WTC11 (cell line): ENCODE data around the gene NEK6. TPM values are rescaled to one million over a fixed set of nuclear protein-coding genes. Genes with fewer than 3 reads are reported as not detected.

Source experiments
- ATAC-seq: fragments of 200-7000 bp; cut with Tn5 transposase; 2 replicates; pipeline ENCODE4 v1.10.0; 2021; ENCODE audit warnings: mild to moderate bottlenecking, moderate library complexity
- CTCF ChIA-PET: fragments of 300-600 bp; sonication (Branson Sonifier 250); formaldehyde crosslinking; loops from one replicate; lab custom pipeline; 2021; ENCODE audit warnings: antibody characterized with exemption; lab: Charles Lee
- POLR2A ChIA-PET: fragments of 350-600 bp; sonication (Branson Sonifier 250); formaldehyde crosslinking; loops from one replicate; lab custom pipeline; 2021; ENCODE audit warnings: antibody characterized with exemption; lab: Charles Lee
- DNase-seq: peaks from one replicate; pipeline ENCODE4 v3.0.0; 2021; ENCODE audit warnings: low spot score
- H3K27ac Mint-ChIP-seq: 2 replicates; pipeline ENCODE4 v1.8.0; 2021; ENCODE audit warnings: mixed read lengths
- H3K27me3 Mint-ChIP-seq: 2 replicates; pipeline ENCODE4 v1.8.0; 2021; ENCODE audit warnings: low read depth, mild to moderate bottlenecking, moderate library complexity, mixed read lengths
- H3K36me3 Mint-ChIP-seq: 2 replicates; pipeline ENCODE4 v1.8.0; 2021; ENCODE audit warnings: mixed read lengths
- H3K4me1 Mint-ChIP-seq: 2 replicates; pipeline ENCODE4 v1.8.0; 2022; ENCODE audit warnings: mixed read lengths
- H3K4me3 Mint-ChIP-seq: 2 replicates; pipeline ENCODE4 v1.8.0; 2021; ENCODE audit warnings: mild to moderate bottlenecking, moderate library complexity, mixed read lengths
- H3K9me3 Mint-ChIP-seq: 2 replicates; pipeline ENCODE4 v1.8.0; 2021; ENCODE audit warnings: mixed read lengths
- ATF3 ChIP-seq: sonication (generic); formaldehyde crosslinking; conservative IDR thresholded peaks from 2 replicates; pipeline ENCODE4 v1.8.1; 2022; ENCODE audit warnings: mild to moderate bottlenecking, missing genetic modification reagents
- ETV6 ChIP-seq: sonication (generic); formaldehyde crosslinking; IDR thresholded peaks from 2 replicates; pipeline ENCODE4 v1.8.1; 2022; ENCODE audit warnings: mild to moderate bottlenecking, missing genetic modification reagents
- FOXJ3 ChIP-seq: sonication (generic); formaldehyde crosslinking; IDR thresholded peaks from 2 replicates; pipeline ENCODE4 v1.9.0; 2021; ENCODE audit warnings: missing genetic modification reagents, mild to moderate bottlenecking, borderline replicate concordance
- FOXP1 ChIP-seq: sonication (generic); formaldehyde crosslinking; IDR thresholded peaks from 2 replicates; pipeline ENCODE4 v1.8.0; 2022; ENCODE audit warnings: missing genetic modification reagents, mild to moderate bottlenecking, moderate library complexity, borderline replicate concordance
- IRF2 ChIP-seq: sonication (generic); formaldehyde crosslinking; IDR thresholded peaks from 2 replicates; pipeline ENCODE4 v1.8.0; 2022; ENCODE audit warnings: low read depth, missing genetic modification reagents, borderline replicate concordance
- SMAD3 ChIP-seq: sonication (generic); formaldehyde crosslinking; IDR thresholded peaks from 2 replicates; pipeline ENCODE4 v1.8.0; 2022; ENCODE audit warnings: missing genetic modification reagents, mild to moderate bottlenecking, borderline replicate concordance
- TEAD1 ChIP-seq: sonication (generic); formaldehyde crosslinking; IDR thresholded peaks from 2 replicates; pipeline ENCODE4 v1.8.0; 2022; ENCODE audit warnings: mild to moderate bottlenecking, missing genetic modification reagents
- ZNF281 ChIP-seq: sonication (generic); formaldehyde crosslinking; IDR thresholded peaks from 2 replicates; pipeline ENCODE4 v1.8.0; 2023; ENCODE audit warnings: mild to moderate bottlenecking, missing genetic modification reagents
- ZNF416 ChIP-seq: fragments of 250-450 bp; sonication (Bioruptor Pico); IDR thresholded peaks from 2 replicates; pipeline ENCODE4 v1.9.0; 2021; ENCODE audit warnings: mild to moderate bottlenecking, inconsistent platforms
- total RNA-seq: library from RNA; stranded (reverse); gene quantifications from 3 replicates; pipeline ENCODE4 v1.2.3, GENCODE V29; 2021
- TF ChIP-seq, protein P1 (sequence below): sonication (generic); formaldehyde crosslinking; IDR thresholded peaks from 2 replicates; pipeline ENCODE4 v1.8.0; 2022; ENCODE audit warnings: mild to moderate bottlenecking, missing genetic modification reagents
- TF ChIP-seq, protein P2 (sequence below): fragments of 250-450 bp; sonication (Bioruptor Pico); IDR thresholded peaks from 2 replicates; pipeline ENCODE4 v2.1.2; 2022; ENCODE audit warnings: mild to moderate bottlenecking, moderate library complexity
- TF ChIP-seq, protein P3 (sequence below): sonication (generic); formaldehyde crosslinking; IDR thresholded peaks from 2 replicates; pipeline ENCODE4 v1.8.1; 2022; ENCODE audit warnings: missing genetic modification reagents, borderline replicate concordance
- TF ChIP-seq, protein P4 (sequence below): fragments of 200-600 bp; IDR thresholded peaks from 2 replicates; pipeline ENCODE4 v1.8.0; 2022; ENCODE audit warnings: antibody characterized with exemption

The NEK6 gene
- total RNA-seq, 1 experiment from 2014 or later = 23.0 TPM

- ATAC-seq (no peak), DNase-seq (no peak)
- H3K4me1 Mint-ChIP-seq = 0 out of 2 replicates have a peak, but pooled peaks cover 3% of the 10 kb centered on the region
- H3K27ac Mint-ChIP-seq = no peak overlapping the region
- no peaks in the 10 kb centered on the region for H3K27me3 Mint-ChIP-seq
- POLR2A ChIA-PET = no interaction called here
- CTCF ChIA-PET = no interaction called here
- no peak overlapping the region for H3K4me3 Mint-ChIP-seq
- TF ChIP-seq ATF3 (CRISPR knock-in tag) = no peak
- TF ChIP-seq ZNF281 = no peak
- TF ChIP-seq TEAD1 = no peak
- TF ChIP-seq IRF2 (CRISPR knock-in tag) = no peak
- no peak for TF ChIP-seq ZNF416 (CRISPR knock-in tag)
- TF ChIP-seq, protein P1, sequence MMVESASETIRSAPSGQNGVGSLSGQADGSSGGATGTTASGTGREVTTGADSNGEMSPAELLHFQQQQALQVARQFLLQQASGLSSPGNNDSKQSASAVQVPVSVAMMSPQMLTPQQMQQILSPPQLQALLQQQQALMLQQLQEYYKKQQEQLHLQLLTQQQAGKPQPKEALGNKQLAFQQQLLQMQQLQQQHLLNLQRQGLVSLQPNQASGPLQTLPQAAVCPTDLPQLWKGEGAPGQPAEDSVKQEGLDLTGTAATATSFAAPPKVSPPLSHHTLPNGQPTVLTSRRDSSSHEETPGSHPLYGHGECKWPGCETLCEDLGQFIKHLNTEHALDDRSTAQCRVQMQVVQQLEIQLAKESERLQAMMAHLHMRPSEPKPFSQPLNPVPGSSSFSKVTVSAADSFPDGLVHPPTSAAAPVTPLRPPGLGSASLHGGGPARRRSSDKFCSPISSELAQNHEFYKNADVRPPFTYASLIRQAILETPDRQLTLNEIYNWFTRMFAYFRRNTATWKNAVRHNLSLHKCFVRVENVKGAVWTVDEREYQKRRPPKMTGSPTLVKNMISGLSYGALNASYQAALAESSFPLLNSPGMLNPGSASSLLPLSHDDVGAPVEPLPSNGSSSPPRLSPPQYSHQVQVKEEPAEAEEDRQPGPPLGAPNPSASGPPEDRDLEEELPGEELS = no peak
- no peak for TF ChIP-seq SMAD3 (CRISPR knock-in tag)
- TF ChIP-seq FOXP1 = no peak
- TF ChIP-seq, protein P2, sequence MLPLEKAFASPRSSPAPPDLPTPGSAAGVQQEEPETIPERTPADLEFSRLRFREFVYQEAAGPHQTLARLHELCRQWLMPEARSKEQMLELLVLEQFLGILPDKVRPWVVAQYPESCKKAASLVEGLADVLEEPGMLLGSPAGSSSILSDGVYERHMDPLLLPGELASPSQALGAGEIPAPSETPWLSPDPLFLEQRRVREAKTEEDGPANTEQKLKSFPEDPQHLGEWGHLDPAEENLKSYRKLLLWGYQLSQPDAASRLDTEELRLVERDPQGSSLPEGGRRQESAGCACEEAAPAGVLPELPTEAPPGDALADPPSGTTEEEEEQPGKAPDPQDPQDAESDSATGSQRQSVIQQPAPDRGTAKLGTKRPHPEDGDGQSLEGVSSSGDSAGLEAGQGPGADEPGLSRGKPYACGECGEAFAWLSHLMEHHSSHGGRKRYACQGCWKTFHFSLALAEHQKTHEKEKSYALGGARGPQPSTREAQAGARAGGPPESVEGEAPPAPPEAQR (CRISPR knock-in tag) = no peak
- TF ChIP-seq, protein P3, sequence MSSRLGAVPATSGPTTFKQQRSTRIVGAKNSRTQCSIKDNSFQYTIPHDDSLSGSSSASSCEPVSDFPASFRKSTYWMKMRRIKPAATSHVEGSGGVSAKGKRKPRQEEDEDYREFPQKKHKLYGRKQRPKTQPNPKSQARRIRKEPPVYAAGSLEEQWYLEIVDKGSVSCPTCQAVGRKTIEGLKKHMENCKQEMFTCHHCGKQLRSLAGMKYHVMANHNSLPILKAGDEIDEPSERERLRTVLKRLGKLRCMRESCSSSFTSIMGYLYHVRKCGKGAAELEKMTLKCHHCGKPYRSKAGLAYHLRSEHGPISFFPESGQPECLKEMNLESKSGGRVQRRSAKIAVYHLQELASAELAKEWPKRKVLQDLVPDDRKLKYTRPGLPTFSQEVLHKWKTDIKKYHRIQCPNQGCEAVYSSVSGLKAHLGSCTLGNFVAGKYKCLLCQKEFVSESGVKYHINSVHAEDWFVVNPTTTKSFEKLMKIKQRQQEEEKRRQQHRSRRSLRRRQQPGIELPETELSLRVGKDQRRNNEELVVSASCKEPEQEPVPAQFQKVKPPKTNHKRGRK (CRISPR knock-in tag) = no peak
- H3K9me3 Mint-ChIP-seq = no peaks in the 10 kb centered on the region
- H3K36me3 Mint-ChIP-seq = no peaks in the 10 kb centered on the region
Measured at GRCh38 chr9:124315882-124316281, 58.1 kb downstream of the NEK6 start.

GRCh38 chr9:124320062-124320973 is 62.6 kb downstream of the NEK6 start:
- ChIA-PET CTCF (interaction anchor here (0.6 to 4.0 kb wide), 17 partner anchors 9 to 387 kb away, joined by 3 to 24 read pairs (median 4); no protein-coding TSS in a partner anchor), POLR2A (no interaction called here)
- peak; percentile 86 for DNase-seq

More at GRCh38 chr9:124320062-124320973, 62.6 kb downstream of the NEK6 start:
- peak; percentile 92 for ATAC-seq
- 0 out of 2 replicates have a peak, but pooled peaks cover 3% of the 10 kb centered on the region for H3K4me1 Mint-ChIP-seq
- TF ChIP-seq, protein P4, sequence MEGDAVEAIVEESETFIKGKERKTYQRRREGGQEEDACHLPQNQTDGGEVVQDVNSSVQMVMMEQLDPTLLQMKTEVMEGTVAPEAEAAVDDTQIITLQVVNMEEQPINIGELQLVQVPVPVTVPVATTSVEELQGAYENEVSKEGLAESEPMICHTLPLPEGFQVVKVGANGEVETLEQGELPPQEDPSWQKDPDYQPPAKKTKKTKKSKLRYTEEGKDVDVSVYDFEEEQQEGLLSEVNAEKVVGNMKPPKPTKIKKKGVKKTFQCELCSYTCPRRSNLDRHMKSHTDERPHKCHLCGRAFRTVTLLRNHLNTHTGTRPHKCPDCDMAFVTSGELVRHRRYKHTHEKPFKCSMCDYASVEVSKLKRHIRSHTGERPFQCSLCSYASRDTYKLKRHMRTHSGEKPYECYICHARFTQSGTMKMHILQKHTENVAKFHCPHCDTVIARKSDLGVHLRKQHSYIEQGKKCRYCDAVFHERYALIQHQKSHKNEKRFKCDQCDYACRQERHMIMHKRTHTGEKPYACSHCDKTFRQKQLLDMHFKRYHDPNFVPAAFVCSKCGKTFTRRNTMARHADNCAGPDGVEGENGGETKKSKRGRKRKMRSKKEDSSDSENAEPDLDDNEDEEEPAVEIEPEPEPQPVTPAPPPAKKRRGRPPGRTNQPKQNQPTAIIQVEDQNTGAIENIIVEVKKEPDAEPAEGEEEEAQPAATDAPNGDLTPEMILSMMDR = peak; percentile 66
- TF ChIP-seq ETV6 (CRISPR knock-in tag) (0 out of 2 replicates have a peak, but pooled peaks have one; percentile 17), FOXJ3 (CRISPR knock-in tag) (no peak)
- no peak overlapping the region for H3K27ac Mint-ChIP-seq
- no peaks in the 10 kb centered on the region for H3K27me3 Mint-ChIP-seq
- no peaks in the 10 kb centered on the region for H3K36me3 Mint-ChIP-seq
- no peaks in the 10 kb centered on the region for H3K9me3 Mint-ChIP-seq
- H3K4me3 Mint-ChIP-seq = no peak overlapping the region
